ENCODE data around the gene KIAA0930.
A peak's percentile ranks its signal among the peaks of the same experiment; 100 is the strongest.

Gene KIAA0930

GRCh38 chr22:45268958-45269844 lies 28.5 kb upstream of the KIAA0930 start:
- H3K4me3 ChIP-seq (ENCODE audit: low read depth, low read length): peak overlapping the region; percentile 57
- peak; percentile 48 for TF ChIP-seq CTCF (conservative IDR thresholded peaks at IDR 0.05; ENCODE audit: low read depth, low read length)
- peak; percentile 67 for DNase-seq (ENCODE audit: low read depth)

- DNase-seq (ENCODE audit: low read depth): no peak
- TF ChIP-seq CTCF (conservative IDR thresholded peaks at IDR 0.05; ENCODE audit: low read depth, low read length): no peak
- H3K4me3 ChIP-seq (ENCODE audit: low read depth, low read length): peak overlapping the region; percentile 57
Measured at GRCh38 chr22:45268167-45268957, 27.7 kb upstream of the KIAA0930 start.

GRCh38 chr22:45265535-45265934 lies 24.8 kb upstream of the KIAA0930 start:
- no peak overlapping the region for H3K4me3 ChIP-seq (ENCODE audit: low read depth, low read length)
- DNase-seq (ENCODE audit: low read depth): peak; percentile 62
- no peak for TF ChIP-seq CTCF (conservative IDR thresholded peaks at IDR 0.05; ENCODE audit: low read depth, low read length)

GRCh38 chr22:45263463-45264269 lies 23.0 kb upstream of the KIAA0930 start:
- peak; percentile 88 for DNase-seq (ENCODE audit: low read depth)
- H3K4me3 ChIP-seq (ENCODE audit: low read depth, low read length): no peak overlapping the region
- peak; percentile 86 for TF ChIP-seq CTCF (conservative IDR thresholded peaks at IDR 0.05; ENCODE audit: low read depth, low read length)

- DNase-seq (ENCODE audit: low read depth): no peak
- no peak for TF ChIP-seq CTCF (conservative IDR thresholded peaks at IDR 0.05; ENCODE audit: low read depth, low read length)
- no peak overlapping the region for H3K4me3 ChIP-seq (ENCODE audit: low read depth, low read length)
Measured at GRCh38 chr22:45262931-45263462, 22.3 kb upstream of the KIAA0930 start.

GRCh38 chr22:45262195-45262930 lies 21.7 kb upstream of the KIAA0930 start:
- no peak for DNase-seq (ENCODE audit: low read depth)
- no peak overlapping the region for H3K4me3 ChIP-seq (ENCODE audit: low read depth, low read length)
- no peak for TF ChIP-seq CTCF (conservative IDR thresholded peaks at IDR 0.05; ENCODE audit: low read depth, low read length)

All from choroid plexus epithelial cell (primary cell).